ENCODE results near the gene SPIRE1.

DNA sequence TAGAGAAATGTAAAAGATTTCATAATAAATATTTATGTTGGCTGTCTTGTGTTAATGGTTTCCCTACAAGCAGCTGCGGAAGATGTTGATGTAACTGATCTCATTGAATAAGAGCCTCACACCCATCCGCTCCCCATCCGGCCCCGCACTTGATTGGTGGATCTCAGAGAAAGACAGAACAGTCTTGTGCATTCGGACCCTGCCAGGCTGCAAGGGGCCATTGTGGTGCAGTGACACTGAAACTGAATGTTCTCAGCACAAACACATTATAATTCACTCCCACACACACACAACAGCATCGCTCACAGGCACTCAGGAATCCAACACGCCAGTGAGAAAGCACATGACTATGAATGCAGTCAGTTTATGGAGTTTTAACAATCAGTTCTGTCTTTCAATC is 202.4 kb downstream of the SPIRE1 start:
- TF ChIP-seq EZH2 (IDR thresholded peaks at IDR 0.05; ENCODE audit: borderline replicate concordance, low read length): no peak
- TF ChIP-seq, protein P1, sequence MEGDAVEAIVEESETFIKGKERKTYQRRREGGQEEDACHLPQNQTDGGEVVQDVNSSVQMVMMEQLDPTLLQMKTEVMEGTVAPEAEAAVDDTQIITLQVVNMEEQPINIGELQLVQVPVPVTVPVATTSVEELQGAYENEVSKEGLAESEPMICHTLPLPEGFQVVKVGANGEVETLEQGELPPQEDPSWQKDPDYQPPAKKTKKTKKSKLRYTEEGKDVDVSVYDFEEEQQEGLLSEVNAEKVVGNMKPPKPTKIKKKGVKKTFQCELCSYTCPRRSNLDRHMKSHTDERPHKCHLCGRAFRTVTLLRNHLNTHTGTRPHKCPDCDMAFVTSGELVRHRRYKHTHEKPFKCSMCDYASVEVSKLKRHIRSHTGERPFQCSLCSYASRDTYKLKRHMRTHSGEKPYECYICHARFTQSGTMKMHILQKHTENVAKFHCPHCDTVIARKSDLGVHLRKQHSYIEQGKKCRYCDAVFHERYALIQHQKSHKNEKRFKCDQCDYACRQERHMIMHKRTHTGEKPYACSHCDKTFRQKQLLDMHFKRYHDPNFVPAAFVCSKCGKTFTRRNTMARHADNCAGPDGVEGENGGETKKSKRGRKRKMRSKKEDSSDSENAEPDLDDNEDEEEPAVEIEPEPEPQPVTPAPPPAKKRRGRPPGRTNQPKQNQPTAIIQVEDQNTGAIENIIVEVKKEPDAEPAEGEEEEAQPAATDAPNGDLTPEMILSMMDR (IDR thresholded peaks at IDR 0.05; ENCODE audit: low read length): no peak
